HG03175 (cell line): Measurements from ENCODE around the gene PREB.

ENCODE experiments used
- ATAC-seq: cut with Tn5 transposase; IDR thresholded peaks from one replicate; pipeline ENCODE4 v1.9.1; 2021; ENCODE audit warnings: mild to moderate bottlenecking, moderate library complexity; ENCODE audit not compliant: unreplicated experiment

Gene PREB

DNA sequence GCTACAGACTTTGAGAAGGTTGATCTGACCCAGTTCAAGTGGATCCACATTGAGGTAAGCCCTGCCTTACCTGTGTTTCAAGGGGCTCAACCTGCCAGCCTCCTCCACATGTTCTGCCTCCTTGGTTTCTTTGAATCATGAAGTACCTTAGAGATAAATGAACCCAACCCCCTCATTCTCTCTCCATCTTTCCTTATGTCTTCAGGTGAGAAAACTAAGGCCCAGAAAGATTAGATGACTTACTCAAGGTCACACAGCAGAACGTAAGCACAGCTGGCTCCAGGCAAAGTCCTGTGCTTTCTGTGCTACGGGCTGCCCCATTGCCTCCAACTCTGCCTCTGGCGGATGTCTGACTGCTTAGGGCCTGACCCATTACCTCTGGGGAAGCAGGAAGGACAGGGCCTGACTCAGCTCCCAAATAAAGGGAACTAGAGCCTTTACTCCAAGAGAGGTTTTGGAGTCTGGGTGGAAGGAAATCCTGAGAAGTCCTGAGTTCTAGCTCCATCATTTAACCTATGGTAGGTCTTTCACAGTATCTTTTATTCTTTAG is 37.6 kb downstream of the PREB start:
- no peak for ATAC-seq

GRCh38 chr2:27095745-27096651 is 38.4 kb downstream of the PREB start:
- ATAC-seq, result no peak

- ATAC-seq, result no peak
Measured at GRCh38 chr2:27095427-27095744, 39.0 kb downstream of the PREB start.

DNA sequence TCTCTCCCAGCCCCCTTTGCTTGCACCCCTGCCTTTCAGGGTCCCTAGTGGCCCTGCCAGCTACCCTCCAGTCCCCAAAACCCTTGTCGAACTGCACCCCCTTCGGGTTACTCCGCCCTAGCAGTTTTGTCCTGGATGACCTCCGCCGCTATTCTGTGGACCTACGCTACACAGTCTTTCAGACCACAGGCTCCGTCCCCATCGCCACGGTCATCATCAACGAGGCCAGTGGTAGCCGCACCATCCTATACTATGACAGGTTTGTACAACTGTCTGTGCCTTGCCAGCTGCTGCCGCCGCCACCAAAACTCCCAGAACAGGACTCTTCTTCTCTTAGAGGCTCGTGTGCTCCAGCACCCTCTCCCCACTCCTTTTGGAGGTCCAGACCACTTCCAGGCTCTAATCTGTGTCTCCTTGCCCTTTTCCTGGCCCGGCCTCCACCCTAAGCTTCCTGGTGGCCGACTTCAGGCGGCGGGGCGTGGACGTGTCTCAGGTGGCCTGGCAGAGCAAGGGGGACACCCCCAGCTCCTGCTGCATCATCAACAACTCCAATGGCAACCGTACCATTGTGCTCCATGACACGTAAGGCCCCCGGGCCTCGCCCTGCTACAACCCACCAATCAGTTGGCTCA is 40.0 kb downstream of the PREB start:
- ATAC-seq, result no peak

DNA sequence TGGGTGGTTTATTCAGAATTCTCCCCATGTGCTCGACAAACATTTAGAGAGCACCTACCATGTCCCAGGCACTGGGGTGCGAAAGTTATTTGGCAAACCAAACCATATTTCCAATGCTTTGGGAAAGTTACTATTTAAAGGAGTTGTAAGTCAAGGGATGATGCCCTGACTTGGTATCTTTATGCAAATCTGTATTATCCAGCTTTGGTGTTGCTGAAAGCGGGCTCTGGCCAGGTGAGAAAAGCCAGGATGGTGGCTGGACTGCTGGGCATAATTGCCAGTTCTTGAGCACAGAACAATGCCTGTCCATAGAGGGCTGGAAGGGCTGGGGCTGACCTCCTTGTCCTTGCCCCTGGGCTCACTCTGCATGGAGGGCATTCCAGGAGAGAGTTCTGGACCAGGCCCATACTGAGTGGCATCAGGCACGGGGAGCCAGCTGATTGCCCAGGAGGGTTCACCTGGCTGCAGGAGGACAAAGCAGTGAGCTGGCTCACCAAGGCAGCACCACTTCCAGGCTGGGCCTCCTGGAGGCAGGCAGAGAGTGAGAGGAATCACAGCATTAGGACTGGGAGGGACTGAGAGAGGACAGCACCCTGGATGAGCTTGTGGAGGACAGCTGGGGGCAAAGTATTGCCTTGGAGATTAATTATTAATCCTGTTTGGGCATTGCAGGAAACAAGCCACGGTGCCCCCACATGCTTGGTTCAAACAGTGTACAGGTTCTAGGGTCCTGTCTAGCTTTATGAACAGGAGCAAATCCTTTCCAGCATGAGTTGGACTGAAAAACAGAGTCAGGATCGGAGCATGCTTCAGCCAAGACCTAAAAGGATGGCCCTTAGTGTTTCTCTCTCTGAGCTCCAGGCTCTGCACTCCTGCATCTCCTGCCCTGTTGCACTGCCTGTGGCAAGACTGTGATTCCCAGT is 40.7 kb downstream of the PREB start:
- ATAC-seq, result no peak

DNA sequence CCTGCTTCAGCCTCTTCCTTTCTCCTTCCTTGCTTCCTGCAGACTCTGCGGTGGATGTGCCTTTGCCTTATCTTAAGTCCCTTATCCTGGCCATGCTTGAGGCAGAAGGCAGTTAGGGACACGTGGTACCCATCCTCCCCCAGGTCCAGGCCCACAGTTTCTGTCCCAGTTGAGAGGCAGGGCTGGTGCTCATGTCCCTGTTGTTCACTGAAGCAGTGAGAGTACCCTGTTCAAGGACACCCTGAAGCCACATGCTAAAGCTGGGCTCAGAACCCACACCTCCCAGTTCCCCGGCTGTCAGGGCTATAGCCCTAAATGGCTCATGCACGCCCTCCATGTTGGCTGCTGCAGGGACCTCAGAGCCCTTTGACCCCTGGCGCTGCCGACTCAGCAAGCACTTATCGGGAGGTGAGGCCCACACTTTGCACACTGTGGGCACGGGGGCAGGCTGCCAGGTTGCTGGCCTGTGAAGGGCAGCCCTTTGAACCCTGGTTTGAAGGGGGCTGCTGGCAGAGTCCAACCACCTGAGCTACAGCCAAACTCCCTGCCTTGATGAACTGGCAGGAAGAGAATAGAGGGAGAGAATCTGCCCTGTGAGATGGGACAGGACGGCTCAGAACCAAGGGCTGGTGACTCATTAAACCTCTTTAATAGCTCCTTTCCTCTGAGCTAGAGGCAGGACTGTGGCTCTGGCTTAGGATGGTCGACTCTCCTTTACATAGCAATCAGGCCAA is 41.6 kb downstream of the PREB start:
- no peak for ATAC-seq

GRCh38 chr2:27091746-27092695 is 42.4 kb downstream of the PREB start:
- no peak for ATAC-seq

DNA sequence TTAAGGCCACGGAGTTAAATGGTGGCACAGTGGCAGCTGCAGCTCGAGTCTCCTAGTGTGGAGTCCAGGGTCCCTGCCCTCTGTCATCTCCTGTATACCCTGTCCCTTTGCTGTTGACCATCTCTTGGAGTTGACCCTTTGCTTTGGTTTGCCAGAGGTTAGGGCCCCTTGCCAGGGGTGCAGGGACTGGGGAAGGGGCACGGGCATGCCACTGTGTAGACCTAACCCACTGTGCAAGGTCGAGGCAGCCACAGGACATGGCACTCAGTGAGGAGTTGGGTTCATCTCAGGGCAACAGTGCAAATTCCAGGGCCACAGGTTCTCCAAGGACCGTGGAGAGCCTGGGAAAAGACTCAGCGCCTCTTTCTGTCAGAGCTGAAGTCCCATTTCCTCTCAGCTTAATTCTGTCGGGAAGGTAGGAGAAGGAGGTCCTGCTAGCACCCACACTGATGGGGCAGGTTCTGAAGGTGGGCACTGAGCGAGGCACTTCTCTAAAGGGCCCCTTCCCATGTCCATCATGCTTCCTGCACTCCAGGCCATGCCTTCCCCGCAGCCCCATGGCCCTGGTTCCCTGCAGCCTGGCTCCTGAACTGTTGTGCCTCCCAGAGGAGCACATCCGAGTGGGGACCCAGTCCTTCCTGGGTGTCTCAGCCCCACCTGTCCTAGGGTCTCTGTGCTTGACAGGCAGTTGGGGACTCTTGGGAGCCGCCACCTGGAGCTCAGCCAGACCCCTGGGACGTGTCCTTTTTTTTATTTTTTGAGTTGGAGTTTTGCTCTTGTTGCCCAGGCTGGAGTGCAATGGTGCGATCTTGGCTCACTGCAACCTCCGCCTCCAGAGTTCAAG is 45.1 kb downstream of the PREB start:
- no peak for ATAC-seq

DNA sequence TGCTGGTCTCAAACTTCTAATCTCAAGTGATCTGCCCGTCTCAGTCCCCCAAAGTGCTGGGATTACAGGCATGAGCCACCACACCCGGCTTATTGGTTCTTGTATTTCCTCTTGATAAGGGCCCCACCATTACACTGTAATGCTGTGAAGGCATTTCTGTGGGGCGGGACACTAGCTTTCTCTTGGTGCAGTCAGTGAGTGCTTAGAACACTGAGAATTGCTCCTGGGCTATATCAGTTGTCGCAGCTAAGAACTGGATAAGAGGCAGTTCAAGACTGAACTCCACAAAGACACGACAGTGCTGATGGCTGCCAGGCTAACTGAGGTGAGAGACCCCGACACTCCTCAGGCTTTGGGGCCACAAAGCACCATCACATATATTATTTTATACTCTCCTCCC is 45.8 kb downstream of the PREB start:
- ATAC-seq, result no peak

DNA sequence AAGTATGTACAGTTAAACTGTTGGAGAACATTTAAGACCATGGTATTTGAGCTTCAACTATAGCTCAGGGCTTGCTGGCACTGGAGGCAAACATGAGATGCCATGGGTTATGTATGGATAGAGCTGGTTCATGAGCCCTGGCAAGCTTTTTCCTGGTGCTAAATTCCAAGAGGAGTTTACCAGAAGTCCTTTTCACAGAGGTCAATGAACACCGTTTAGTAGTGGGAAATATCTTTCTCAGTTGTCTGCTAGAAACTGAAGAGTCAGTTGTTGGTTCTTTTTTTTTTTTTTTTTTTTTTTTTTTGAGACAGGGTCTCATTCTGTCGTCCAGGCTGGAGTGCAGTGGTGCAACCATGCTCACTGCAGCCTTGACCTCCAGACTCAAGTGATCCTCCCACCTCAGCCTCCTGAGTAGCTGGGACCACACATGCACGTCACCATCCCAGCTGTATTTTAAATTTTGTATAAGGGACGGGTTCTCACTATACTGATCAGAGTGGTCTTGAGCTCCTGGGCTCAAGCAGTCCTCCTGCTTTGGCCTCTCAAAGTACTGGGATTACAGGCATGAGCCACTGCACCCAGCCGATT is 46.5 kb downstream of the PREB start:
- no peak for ATAC-seq

GRCh38 chr2:27086724-27087593 is 47.5 kb downstream of the PREB start, which contains the start of gene KHK:
KHK (plus strand) TSS chr2:27086772; CDS start chr2:27087260, 488 bp downstream.
- no peak for ATAC-seq

- peak; percentile 83 for ATAC-seq
Measured at GRCh38 chr2:27086090-27086723, 48.2 kb downstream of the PREB start.

DNA sequence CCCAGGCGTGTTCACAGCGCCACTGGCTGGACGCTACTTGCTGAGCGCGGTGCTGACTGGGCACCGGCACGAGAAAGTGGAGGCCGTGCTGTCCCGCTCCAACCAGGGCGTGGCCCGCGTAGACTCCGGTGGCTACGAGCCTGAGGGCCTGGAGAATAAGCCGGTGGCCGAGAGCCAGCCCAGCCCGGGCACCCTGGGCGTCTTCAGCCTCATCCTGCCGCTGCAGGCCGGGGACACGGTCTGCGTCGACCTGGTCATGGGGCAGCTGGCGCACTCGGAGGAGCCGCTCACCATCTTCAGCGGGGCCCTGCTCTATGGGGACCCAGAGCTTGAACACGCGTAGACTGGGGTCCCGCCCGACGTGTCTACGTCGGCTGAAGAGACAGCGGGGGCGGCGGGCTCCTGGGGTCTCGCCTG is 48.8 kb downstream of the PREB start:
- no peak for ATAC-seq

- ATAC-seq, result no peak
Measured at GRCh38 chr2:27085062-27085672, 49.3 kb downstream of the PREB start.

DNA sequence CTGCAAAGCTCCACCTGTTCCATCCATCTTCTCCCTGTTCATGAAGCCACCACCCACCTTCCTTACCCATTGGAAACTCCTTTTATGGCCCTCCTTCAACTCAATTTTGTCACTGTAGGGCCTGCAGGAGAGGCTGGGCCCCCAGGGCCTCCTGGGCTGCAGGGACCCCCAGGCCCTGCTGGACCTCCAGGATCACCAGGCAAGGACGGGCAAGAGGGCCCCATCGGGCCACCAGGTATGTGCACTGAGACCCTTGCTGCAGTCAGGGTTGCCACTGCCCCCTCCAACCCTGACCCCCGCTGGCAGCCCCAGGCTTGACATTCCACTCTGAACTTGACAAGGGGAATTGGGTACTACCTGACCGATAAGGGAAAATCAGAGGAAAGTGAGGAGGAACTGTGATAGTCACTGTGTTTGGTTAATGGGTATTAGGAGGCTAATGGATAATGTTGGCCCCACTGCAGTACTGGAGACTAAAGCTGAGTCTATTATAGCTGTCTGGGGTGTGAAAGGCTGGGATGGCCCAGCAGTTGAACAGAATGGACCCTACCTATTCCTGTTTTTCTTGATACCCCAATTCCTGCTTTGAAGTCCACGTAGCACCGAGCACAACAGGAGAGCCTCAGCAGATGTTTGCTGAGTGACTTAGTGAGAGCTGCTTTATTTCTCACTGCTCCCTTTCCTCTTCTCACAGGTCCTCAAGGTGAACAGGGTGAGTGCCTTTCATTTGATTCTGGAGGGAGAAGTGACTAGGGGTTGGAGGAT is 50.0 kb downstream of the PREB start:
- ATAC-seq, result no peak
